Pulmonary artery endothelial cell (primary cell): ENCODE data around the gene DGKA. TPM values are rescaled to one million over a fixed set of nuclear protein-coding genes. Genes with fewer than 3 reads are reported as not detected.
"Not testable (repeated sequence)": the region's sequence is repeated elsewhere in the genome, so short reads cannot be mapped to it uniquely, and the experiment has no call there.

ENCODE experiments used
- DNase-seq: peaks from one replicate; pipeline ENCODE4 v3.0.0-alpha.2; 2011; ENCODE audit warnings: low read depth, low spot score
- total RNA-seq: library from RNA; depleted of rRNA; stranded (reverse); fragments of >200 nt; gene quantifications from 2 replicates; pipeline ENCODE4 v1.2.3, GENCODE V29; 2014

The DGKA gene
- total RNA-seq, 1 donor from 2014 or later, result 36.0 TPM

DNA sequence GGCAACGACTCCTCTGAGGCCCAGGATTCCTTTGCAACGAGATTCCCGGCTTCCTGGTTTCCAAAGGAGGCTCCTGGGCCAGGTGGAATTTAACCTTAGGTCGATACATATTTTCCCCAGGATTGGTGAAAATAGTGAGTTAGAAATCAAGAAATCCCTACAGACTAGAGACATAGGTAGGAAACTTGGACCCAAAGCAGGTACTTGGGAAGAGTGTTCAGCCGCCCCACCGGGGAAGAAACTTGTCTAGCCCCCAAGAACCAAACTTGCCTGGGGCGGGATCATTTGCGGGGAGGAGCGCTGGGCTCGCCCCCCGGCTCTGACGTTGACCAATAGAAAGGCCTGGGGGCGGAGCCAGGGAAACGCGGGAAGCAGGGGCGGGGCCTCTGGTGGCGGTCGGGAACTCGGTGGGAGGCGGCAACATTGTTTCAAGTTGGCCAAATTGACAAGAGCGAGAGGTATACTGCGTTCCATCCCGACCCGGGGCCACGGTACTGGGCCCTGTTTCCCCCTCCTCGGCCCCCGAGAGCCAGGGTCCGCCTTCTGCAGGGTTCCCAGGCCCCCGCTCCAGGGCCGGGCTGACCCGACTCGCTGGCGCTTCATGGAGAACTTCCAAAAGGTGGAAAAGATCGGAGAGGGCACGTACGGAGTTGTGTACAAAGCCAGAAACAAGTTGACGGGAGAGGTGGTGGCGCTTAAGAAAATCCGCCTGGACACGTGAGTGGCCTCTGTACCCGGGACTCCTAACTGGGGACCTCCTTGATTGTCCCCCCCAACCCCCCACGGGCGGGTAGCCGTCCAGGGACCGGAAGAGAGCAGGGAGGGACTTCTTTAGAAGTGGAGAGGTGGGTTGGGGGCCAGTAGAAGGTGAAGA is 35.7 kb downstream of the DGKA start, which contains the start of gene CDK2:
CDK2 (plus strand) TSS at position 423 of the 874 bp plus-strand sequence; CDS start at position 602, 179 bp downstream.
- peak; percentile 27 for DNase-seq

DNA sequence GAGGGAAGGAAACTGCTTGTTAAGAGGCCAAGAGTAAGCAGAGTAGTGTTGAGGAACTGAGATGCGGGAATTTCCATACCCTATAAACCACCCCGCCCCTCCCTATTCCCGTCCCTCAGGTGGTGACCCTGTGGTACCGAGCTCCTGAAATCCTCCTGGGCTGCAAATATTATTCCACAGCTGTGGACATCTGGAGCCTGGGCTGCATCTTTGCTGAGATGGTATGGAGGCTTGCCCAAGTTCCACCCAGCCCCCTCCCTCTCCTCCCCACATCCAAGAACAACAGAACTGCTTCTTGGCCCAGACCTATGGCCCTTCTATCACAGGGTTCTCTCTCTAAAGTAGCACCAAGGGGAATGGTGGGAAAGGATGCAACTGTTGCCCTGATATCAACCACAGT is 38.4 kb downstream of the DGKA start:
- no peak for DNase-seq

- DNase-seq, result no peak
Observed at GRCh38 chr12:55970775-55971174, 39.8 kb downstream of the DGKA start.

- DNase-seq, result no peak
Observed at GRCh38 chr12:55972042-55972441, 41.1 kb downstream of the DGKA start.

DNA sequence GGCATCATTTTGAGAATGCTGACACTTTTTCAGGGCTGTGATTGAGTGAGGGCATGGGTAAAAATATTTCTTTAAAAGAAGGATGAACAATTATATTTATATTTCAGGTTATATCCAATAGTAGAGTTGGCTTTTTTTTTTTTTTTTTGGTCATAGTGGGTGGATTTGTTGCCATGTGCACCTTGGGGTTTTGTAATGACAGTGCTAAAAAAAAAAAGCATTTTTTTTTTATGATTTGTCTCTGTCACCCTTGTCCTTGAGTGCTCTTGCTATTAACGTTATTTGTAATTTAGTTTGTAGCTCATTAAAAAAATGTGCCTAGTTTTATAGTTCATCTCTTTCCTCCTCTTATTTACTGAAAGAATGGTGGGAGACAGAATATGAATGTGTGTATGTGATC is 41.5 kb downstream of the DGKA start:
- DNase-seq, result no peak

GRCh38 chr12:55972911-55973598 is 42.1 kb downstream of the DGKA start:
- no peak for DNase-seq

GRCh38 chr12:55973599-55974307 is 42.8 kb downstream of the DGKA start, which contains the start of gene RAB5B:
TSS of gene RAB5B (plus strand) at chr12:55974078. CDS start at chr12:55986961, 12,883 bp downstream.
- peak; percentile 100 for DNase-seq

DNA sequence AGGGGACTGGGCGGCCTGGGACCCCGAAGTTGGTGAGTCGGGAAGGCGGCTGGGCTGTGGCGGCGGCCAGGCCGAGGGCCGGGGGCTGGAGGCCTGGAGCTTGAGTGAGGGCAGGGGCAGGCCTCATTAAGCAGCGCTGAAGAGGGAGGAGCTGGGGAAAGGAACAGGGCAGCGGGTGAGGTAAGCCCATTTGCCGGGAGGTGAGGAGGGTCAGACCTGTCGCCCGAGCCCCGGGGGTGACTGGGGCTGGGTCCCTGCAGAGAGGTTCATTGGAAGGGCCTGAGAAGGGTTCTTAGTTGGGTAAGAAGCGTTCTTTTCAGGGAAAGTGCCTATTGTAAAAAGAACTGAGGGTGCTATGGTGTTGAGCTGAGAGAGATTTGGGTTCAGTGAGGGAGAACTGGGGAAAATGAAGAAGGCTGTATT is 43.4 kb downstream of the DGKA start:
- DNase-seq, result no peak

DNA sequence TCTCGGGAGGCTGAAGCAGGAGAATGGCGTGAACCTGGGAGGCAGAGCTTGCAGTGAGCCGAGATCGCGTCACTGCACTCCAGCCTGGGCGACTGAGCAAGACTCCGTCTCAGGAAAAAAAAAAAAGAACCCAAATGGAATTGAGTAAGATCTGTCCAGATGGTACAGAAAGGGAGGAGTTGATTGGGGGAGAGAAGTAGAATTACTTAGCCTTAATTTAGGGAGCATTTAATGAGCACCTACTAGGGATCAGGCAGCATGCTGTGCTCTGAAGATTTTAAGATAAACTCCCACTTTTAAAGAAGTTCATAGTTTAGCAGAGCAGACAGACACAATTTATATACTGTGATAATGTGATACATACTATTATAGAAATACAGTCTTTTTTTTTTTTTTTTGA is 47.4 kb downstream of the DGKA start:
- DNase-seq, result no peak

DNA sequence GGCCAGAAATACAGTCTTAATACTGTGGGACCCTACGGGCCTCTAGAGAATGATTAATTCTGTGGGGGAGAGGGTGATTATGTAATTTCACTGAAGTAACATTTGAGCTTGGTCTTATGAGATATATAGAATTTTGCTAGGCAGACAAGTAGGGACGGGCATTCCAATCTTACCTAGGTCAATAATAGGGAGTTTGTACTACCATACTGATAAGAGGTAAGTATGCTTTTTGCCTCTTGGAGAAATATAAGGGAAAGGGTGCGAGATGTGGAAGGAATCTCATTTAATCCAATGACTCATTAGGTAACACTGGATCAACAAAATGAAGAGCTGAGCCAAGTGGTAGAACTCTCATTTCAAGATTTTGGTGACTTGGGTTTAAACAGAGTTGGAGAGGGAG is 48.1 kb downstream of the DGKA start:
- DNase-seq, result no peak

DNA sequence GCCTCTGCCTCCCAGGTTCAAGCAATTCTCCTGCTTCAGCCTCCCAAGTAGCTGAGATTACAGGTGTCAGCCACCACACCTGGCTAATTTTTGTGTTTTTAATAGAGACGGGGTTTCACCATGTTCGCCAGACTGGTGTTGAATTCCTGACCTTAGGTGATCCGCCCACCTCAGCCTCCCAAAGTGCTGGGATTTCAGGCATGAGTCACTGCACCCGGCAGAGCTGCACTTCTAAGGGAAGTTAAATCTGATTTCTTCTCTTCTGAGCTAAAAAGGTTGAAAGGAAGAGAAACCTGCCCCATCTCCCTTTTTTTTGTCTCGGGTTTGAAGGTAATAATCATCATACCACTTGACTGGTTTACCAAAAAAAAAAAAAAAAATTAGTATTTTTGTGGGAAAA is 50.9 kb downstream of the DGKA start:
- not testable (repeated sequence) for DNase-seq

DNA sequence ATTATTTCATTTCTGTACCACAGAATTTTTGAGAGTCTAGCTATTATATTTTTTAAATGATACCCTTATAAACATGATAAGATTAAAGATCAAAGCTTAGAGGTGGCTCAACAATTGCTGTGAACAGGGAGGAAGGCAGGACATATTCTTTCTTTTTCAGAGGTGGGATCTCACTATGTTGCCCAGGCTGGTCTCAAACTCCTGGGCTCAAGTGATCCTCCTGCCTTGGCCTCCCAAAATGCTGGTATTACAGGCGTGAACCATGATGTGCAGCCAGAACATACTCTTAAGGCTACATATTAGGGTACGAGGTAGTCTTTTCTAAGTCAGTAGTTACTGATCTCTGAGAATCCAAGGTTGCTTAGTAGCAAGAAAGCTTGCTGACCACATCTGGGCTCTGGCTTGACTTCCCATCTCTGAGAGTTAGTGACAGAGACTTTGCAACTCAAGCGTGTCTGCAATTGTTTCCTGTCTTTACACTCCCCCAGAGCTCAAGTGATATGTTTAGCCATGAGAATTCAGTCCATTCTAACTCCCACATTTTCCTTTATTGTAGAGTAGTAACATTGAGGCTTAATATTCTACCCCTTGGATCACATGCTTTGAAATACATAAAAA is 51.5 kb downstream of the DGKA start:
- DNase-seq, result no peak

DNA sequence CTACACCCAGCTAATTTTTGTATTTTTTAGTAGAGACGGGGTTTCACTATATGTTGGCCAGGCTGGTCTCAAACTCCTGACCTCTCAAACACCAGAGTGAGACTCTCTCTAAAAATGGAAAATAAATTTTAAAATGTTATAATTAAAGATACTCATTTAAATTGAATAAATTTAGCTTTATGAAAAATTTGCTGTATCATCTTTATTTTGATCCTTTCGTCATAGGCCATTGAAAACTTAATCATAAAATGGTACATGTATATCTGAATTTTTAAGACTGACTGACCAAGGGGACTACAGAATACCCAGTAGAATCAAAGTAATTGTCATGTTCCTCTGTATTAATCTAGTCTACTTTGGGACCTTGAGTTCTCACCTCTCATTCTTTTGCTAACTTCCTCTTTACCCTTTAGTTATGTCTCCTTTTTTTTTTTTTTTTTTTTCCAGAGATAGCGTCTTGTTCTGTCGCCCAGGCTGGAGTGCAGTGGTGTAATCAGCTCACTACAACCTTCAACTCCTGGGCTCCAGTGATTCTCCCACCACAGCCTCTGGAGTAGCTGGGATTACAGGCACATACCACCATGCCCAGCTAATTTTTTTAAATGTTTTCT is 52.4 kb downstream of the DGKA start:
- DNase-seq, result no peak

DNA sequence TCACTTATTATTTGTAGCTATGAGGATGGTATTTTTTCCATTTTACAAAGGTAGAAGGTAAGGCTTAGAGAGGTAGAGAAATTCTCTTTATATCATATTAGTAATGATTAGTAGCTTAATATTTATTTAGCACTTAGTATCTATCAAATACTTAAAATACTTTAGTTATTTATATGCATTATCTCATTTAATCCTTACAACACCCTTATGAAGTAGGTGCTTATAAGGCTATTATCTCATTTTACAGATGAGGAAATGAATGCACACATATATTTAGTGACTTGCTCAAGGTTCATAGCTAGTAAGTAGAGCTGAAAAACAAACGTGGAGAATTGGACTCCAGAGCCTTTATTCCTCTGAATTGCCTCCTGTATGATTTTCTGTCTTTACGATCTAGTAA is 53.9 kb downstream of the DGKA start:
- DNase-seq, result no peak

DNA sequence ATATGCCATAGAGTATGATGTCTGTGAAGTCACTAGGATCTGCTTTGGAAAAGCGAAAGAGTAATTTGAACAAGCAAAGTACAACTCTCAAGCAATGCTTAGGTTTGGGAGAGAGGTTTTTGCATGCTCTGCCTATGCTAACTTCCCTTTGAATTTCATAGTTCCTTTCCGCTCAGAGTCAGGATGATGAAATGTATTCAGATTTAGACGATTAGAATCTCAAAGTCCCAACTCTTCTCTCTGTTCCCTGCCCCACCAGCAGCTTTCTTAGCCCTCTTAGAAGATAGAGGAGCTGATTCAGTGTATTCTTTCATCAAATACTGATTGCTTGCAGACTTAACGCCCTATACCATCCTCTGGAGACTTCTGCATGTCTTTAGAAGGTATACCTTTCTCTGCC is 54.4 kb downstream of the DGKA start:
- no peak for DNase-seq

DNA sequence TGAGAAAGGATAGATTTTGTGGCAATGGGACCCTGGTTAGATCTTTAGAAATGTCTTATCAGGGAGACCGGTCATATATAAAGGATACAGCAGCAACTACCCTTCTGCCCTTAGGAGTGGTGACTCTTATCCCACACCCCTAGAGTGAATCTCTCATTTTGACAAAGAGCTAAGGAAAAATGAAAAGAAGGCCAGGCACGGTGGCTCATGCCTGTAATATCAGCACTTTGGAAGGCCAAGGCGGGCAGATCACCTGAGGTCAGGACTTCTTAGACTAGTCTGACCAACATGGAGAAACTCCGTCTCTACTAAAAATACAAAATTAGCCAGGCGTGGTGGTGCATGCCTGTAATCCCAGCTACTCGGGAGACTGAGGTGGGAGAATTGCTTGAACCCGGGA is 55.0 kb downstream of the DGKA start:
- DNase-seq, result not testable (repeated sequence)

DNA sequence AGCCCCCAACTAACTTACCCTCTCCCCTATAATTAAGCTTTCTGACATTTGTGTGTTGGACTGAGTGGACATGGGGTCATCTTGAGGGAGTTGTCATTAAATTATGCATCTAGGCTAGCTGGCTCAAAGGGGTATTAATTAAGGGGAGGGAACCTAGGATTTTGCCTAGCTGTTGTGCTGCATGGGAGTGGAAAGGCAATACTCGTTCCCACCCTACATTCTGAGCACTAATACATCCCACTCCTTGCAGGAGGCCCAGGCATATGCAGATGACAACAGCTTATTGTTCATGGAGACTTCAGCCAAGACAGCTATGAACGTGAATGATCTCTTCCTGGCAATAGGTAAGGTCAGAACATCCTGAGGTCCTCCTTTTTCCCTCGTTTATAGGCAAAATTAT is 60.1 kb downstream of the DGKA start:
- no peak for DNase-seq

DNA sequence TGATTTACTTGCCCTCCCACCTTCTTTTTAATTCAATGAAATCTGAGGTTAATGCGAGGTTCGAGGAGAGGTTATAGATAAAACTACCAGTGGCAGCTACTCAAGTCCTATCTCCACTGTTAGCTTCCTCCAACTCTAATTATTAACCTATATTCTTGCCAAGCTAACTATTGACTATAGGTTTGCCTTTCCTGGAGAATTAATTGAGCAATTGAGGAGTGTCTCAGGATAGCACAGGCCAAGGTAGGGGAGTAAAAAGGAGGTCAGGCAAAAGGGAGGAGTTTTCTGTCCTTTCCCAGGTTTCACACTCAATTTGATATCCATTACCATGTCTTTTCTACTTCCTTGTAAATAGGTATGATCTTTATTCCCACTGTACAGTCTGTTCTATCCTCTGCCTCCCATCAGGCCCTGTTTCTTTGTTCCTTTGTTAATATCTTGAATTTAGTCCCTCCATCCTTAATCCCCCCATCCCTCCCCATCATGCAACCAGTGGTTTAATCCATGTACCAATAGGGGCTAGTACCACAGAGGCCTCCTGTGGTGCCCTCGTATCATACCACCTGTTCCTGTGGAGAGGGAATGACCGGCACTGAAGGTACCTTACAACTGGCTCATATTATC is 62.4 kb downstream of the DGKA start:
- no peak for DNase-seq

GRCh38 chr12:55995366-55995765 is 64.4 kb downstream of the DGKA start:
- no peak for DNase-seq

DNA sequence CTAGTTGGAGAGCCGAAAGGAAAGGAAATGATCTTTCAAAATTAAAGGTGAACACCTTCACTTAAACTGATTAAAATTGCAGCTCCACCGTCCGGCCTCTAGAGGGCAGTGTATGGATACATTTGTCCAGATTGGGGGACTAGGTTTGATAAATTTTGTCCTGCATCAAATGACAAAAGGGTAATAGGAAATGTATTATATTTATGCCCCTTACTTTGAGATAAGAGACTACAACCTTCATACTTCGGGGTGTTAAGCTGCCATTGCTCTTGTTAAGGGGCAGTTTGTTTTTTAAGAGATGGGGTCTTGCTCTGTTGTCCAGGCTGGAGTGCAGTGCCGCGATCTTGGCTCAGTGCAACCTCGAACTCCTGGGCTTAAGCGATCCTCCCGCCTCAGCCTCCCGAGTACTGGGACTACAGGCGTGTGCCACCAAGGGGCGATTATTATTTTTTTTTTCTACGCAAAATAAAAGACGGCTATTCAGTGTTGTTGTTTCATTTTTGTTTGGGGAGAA is 65.3 kb downstream of the DGKA start:
- DNase-seq, result no peak
